ENCODE measurements around the gene PUDP.
A peak's percentile ranks its signal among the peaks of the same experiment; 100 is the strongest.
"Not testable (repeated sequence)": the region's sequence is repeated elsewhere in the genome, so short reads cannot be mapped to it uniquely, and the experiment has no call there.

The PUDP gene

DNA sequence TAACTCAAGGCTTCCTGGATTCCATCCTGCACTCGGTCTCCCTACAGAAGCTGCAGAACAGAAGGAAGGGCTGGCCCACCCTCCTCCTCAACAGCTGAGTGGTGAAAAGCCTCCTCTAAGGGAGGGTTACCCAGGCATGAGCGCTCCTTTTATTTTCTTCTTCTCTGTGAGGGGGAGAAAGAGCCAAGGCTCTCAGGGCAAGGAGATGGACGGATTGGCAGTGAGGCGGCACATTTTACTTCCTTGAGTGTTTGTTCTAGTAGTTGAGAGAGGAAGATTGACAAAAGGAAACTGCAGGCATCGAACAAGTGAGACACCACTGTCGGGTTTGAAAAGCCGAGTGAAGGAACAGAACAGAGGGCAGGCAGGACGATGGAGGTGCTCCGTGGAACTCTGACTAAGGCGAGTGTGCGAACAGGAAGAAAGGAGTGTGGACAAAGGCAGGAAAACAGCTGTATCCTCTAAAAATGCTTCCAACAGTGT is 38.9 kb downstream of the PUDP start:
- no peak for DNase-seq

DNA sequence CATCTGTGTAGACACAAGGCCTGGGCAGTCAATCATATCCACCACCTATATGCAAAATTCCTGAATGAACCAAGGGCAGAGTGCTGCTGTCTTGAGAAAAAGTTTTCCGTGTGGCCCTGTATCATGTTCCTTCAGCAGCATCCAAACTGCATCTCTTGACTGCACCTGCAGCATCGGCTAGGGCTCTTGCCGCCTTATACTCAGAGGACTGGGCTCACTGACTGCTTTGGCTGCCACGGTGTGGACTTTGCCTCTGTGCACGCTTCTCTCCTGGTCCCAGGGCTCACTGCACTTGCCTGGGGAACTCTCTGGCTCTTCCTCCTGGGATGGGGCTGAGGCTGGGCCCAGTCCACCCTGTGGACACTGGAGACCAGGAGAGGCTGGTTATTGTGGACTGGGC is 39.9 kb downstream of the PUDP start:
- DNase-seq = no peak

DNA sequence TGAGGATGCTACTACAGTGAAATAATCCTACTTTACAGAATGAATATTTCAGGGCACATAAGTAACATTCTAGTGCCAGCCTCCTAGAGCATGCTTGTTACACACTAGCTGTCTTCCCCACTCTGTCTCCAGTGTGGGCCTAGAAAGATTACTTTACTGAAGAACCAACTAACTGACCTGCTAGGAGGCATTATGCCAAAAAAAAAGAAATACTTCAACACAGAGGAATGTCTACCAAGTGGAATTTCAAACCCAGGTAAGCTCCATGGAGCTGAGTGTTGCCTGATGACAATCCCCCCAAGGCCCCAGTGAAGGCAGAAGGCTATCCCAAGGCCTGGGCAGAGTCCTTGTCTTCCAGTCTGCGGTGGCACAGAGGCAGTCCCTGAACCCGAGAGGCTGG is 41.3 kb downstream of the PUDP start:
- DNase-seq = no peak

DNA sequence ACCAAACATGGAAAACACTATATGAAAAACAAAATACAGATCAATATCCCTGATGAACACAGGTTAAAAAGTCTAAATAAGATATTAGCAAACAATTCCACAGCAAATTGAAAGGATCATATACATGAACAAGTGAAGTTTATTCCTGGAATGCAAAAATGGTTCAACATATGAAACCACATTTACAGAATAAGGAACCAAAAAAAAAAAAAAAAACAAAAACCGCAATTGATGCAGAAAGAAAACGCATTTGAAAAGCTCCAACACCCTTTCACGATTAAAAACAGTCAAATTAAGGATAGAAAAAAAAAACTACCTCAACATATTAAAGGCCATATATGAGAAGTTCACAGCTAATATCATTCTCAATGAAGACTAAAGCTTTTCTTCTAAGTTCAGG is 45.8 kb downstream of the PUDP start:
- no peak for DNase-seq

DNA sequence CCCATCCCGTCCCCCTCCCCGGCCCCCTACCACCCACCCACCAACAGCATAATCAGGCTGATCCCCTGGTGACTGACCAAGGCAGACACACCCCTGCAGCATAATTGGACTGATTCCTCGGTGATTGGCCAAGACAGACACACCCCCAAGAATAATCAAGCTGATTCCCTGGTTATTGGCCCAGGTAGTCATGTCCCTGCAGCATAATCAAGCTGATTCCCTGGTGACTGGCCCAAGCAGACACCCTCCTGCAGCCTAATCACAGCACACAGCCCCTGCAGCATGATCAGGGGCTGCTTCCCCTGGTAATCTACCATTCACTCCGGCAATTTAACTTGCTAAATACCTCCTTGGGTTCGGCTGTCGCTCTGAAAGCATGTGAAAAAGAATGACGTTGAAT is 47.9 kb downstream of the PUDP start:
- no peak for DNase-seq

DNA sequence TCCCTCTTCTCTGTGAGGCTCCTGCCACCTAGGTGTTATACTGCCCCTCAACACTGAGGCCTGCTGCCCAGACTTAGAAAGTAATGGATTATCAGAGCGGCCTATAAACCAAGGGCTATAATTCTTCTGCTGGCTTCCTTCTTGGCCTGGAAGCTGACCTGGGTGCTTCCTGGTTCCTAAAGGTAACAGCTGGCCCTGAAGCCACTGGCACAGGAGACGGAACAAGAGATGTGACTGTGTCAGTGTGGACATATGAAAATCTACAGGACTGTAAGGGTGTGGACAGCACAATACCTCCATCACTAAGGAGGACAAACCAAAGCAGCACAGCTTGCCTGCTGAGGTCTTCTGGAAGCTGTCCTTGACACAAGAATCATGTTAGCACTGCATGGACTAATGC is 52.3 kb downstream of the PUDP start:
- DNase-seq = not testable (repeated sequence)

DNA sequence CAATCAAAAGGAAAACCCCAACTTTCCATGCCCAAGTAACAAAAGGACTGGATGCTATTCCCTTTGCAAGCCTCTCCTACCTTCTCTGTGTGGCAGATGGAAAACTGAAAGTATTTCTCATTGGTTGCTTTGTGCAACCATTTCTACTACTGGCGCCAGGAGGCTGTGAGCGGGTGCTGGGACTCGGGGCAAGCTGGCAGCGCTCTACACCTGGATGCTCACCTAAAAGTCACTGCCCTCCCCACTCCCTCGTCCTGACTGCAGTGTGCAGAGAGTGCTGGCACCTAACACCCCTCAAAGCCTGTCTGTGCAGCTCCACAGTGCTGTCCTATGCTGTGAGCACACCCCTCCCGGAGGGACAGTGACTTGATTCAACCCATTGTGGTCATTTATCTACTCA is 54.6 kb downstream of the PUDP start:
- no peak for DNase-seq

DNA sequence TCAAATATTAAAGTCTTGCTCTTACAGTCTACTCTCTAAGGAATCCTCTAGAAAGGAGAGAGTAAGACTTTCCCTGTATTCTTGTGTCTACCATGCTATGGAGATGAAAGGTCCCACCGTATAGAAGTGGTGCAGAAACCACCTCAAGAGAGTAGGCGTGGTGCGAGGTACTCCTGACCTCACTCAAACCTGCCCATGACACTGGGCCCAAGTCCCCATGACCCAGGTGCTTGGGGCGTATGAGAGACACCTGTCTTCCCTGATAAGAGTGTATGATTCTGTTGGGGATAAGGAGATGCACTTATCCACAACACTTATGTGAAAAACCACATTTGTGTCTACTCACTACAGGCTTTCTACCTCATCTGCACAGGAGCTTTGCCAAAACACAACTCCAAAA is 55.4 kb downstream of the PUDP start:
- no peak for DNase-seq

DNA sequence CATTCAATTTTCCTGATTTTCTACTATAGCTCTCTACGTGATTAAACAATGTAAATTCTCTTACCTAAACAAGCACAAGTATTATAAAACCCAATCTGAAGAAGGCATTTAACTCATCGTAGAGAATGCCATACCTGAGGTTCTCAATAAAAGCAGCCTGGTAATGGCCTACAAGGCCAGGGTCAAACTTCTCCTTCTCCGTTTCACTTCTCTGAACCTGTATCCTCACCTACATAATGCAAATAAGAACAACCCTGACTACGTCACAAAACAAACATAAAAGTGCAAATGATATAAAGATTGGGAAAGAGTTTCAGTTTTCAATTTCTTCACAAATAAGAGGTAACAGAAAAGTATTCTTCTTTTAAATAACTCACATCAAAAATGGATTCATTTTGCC is 56.0 kb downstream of the PUDP start:
- DNase-seq = no peak

DNA sequence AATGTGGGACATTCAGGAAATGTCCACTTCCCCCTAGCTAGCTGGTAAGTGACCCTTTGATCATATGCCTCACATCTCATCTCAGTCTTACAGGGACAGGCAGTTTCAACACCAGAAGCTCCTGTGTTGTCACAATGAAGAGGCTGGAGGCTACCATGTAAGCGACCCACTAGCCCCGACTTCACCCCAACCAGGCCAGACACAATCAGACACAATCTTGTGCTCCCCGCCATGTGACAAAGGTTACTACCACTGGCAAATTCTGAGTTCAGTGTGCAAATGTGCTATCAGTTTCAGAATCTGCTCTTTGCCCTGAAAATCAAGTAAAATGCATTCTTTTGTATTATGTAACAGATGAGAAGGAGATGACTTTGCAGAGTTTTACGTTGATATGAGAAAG is 57.3 kb downstream of the PUDP start:
- no peak for DNase-seq

DNA sequence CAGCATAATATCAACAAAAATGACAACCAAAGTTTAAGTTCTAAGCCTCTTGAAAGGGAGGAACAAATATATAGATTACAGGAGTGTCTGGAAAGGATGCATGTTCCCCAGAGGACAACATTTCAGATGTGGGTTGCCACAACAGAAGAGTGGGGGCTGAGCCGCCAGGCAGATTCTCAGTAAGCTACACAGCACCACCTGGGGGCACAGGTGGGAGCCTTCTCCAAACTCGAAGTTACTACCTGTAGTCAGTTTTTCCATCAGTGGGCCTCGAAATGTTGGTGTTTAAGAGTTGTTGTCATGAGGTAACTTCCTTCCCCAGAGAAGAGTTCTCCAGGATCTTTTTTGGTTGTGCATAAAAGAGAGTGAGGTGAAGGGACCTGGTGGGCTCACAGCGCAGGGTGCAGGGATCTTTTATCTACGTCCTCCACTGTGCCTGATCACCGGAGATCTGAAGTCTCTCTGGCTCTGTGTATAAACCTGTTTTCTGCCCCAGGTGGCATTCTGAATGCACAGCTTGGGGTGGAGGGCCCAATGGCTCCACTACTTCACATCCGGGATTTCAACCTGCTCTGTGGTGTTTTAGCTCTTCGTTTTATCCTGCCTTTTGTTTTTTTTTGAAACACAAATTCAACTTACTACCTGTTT is 58.9 kb downstream of the PUDP start:
- DNase-seq = no peak

DNA sequence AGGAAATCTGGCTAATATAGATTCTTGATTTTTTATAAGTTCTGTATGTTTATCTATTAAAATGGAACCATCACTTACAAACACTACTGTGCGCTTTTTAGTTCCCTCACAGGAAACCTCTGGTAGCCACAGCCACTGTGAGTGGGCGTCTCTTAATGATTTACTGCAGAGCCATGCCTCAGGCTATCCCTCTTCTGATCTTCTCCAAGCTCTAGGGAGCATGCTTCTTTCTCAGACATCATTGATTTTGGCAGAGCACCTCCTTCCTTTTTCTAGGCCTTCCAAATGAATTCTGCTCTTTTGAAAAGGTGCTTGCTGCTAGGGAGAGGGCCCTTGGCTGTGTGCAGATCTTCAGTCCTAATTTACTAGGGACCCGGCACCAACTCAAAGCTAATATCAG is 61.6 kb downstream of the PUDP start:
- no peak for DNase-seq

DNA sequence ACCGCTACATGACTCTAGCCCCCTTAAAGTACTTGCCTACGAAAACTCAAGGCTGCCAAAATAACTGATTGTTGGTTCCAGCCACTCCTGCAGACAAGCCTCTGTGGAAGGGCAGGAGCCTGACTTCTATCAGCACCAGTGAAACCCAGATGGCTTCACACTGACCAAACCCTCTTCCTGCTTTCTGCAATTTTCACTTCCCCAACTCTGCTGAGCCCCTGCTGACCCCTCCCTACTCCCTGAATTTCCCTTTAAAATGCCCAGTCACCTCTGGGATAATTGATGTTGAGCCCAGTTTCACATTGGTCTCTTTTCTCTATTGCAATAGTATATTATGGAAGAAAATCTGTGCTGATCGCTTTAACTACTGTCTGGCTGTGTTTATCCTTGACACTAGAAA is 62.1 kb downstream of the PUDP start:
- no peak for DNase-seq

DNA sequence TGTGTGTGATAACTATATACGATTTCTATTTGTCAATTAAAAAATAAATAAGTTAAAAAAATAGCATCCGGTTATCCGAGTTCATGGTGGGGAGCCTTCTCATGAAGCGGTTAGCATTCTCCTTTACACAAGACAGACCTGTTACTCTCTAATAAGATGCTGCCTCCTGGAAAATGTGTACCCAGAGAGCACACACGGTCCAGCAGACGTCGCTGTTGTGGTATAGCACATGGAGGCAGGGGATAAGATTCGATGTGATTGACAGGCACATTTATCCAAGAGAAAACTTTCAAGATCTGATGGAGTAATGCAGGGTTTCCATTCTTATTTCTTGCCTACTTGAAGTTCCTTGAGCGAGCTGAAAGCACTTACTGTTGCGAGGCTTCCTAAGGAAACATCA is 63.1 kb downstream of the PUDP start:
- no peak for DNase-seq

DNA sequence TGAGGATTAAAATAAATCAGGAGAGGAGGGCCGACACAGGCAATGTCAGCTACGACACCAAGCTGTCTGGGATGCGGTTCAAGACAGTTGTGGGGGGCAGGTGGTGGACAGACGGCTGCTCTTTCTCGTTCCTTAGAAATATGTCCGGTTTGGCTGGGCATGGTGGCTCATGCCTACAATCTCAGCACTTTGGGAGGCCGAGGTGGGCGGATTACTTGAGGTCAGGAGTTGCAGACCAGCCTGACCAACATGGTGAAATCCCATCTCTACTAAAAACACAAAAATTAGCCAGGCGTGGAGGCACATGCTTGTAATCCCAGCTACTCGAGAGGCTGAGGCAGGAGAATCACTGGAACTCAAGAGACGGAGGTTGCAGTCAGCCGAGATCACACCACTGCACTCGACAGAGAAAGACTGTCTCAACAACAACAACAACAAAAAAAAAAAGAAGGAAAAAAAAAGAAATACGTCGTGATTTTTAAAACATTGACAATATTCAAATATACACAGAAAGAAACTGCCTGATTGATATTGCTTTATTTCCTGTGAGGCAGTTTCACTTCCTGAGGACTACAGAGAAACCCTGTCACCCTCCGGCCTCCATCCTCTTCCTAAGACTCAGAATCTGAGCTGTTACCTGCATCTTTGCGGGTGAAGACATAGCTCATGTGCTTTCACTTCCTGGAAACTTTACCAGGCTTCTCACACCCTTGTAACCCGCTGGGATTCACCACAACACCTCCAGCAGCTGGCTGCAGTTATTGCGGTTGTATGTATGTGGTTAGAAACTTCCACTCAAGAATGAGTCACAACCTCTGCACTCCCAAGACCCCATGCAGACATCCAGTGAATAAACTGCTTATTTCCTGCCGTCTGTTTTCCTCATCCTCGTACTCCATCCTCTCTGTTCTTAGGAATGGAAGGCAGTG is 64.2 kb downstream of the PUDP start:
- DNase-seq = peak; percentile 80

DNA sequence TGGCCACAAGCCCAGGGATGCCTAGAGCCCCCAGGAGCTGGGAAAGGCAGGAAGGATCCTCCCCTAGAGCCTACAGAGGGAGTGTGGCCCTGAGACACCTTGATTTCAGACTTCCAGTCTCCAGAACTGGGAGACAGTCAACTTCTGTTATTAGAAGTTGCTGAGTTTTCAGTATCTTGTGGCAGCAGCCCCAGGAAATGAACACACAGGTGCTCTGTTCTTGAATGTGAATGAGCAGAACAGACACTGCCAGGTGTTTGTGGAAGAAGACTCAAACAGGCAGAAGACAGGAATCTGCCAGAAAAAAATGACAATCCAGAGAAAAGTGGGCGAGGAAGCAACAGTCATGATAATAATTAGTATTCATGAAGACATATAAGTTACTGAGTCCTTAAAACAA is 64.9 kb downstream of the PUDP start:
- DNase-seq = no peak

DNA sequence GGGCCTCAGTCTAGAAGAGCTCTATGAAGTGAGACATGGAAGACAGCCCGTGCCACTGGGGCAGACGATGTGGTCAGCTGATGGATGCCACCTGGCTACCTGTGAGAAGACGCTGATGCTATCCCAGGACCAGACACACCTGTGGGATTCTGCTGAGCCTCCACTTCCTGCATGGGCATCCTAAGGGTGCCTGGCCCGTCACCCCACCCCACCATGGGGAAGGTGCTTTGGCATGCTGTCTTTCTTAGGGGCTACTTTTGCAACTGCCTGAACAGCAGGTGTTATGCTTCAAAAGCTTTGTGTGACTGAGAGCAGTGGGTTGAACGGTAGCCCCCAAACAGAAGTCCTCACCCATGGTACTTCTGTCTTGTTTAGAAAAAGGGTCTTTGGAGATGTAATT is 65.4 kb downstream of the PUDP start:
- DNase-seq = no peak

DNA sequence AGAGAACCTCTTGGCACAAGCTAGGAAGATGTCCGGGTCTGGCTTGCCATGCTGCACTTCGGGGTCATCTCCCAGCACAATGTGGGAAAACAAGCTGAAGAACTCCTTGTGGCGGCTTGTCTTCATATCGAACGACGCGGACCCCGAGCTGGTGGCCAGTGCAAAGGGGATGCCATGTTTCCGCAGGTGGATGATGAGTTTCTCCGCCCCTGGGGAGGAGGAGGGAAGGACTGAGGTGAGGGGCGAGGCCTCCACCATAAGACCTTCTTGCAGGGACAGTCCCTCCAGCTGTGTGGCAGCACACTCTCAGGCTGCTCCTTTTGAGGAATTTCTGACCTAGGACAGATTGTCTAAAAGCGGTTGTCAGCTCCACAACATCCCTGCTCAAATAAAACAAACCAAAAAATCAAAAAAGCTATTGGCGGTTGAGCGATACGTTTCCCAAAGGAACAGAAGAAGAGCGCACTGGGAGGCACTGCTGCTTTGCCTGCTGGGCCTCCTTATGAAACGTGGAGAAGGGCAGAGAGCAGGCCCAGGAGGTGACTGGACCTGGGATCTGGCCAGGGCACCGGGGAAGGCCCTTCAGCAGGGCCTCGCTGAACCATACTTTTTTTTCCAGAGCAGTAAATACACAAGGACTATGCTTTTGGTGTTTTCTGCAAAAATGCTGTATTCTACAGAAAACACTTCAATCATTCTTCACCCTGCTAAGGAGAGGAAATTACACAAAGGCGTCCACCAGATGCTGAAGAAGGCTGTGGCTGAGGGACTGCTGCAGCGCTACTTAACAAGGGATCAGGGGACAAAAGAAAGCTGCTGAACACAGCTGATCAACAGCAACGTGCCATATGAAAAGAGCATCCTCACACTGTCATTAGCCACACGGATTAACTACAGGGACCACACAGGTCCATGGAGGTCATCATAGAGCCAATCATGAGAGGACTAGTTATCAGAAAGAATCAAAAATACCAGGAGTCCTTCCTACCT is 70.4 kb downstream of the PUDP start:
- no peak for DNase-seq

DNA sequence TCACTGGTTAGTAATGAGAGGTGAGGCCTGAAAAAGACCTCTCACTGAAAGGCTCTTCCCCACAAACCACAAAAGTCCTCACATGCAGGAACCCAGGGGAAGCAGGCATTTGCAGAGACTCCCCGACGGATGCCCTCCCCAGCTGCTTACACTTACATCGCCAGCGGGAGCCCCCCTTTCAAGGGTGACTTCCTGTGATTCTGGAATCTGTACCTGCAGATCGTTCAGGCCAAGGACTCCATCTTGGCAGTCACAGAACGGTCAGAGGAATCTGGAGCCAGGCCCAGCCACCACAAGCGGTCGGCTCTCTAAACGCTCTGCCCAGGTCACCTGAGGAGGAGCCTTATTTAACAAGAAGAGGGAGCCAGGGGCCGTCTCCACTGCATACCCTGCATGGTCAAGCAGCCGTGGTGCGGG is 71.7 kb downstream of the PUDP start:
- no peak for DNase-seq

DNA sequence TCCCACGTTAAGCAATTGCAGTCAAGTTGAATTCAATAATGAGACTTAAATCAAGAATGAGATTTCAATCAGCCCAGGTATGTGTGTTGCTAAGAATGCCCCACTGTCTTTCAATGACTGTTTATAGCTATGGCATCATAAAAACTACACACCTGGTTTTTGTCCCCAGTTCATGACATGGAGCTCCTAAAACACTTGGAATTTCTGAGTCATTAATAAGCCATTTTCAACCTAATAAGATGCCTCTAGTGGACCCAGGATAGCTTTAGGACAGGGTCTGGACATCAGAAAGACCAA is 73.1 kb downstream of the PUDP start:
- DNase-seq = no peak

DNA sequence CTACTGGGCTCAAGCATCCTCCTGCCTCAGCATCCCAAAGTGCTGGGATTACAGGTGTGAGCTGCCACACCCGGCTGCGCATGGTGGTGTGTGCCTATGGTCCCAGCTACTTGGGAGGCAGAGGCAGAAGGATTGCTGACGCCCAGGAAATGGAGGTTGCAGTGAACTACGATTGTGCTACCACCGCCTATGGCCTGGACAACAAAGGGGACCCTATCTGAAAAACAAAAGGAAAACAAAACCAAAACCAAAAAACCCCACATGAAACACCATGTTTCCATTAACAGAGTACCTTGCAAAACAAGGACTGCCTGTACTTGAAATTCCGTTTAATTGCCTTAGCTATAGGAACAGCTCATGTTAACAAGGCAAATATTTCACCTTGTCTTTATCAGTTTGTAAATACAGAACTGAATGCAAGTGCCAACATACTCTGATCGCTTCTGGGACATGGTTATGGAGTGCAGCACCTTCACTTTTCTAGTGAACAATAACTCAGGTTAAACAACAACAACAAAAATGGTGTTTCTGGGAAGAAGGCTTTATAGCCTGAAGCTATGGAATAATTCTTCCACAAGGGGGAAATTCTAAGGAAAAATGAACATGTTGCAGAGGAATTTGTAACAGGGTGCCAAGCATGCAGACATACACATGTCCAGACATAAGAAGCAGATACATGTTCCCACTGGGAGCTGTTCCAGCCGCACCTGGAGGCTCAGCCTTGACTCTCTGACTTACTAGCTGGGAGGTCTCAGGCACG is 73.6 kb downstream of the PUDP start:
- no peak for DNase-seq

DNA sequence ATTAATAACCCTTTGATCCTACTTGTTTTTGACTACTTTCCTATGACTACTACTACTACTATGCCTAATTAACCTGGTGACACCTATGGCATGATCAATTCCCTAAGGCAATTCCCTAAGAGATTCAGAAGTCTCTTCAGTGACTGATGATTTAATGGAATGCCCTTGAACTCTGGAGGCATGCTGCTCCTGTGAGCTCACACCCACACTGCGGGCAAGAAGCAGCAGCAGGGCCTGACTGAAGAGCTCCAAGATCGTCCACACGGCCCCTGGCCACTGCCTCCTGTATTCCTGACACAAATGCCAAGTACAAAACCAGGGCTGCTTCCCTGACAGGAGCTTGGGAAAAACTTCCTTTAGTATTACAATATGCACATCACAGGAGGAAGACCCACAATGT is 74.6 kb downstream of the PUDP start:
- no peak for DNase-seq

DNA sequence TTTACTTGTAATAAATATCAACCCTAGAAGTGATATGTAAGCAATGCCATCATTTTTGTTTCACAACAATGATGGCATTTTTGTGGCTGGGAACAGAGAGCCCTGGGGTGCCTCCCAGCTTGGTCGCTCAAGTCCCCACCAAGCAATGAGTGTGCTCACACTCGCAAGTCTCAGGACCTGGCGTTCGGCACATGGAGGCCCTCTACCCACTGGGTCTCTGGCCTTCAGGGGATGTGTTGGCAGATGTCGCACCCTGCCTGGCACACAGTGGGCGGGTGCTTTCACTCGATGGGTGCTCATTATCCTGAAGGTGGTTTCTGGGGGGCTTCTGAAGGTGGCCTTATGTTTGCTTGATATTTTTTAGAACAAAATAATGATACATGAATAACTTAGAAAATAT is 75.1 kb downstream of the PUDP start:
- DNase-seq = no peak
